NCI-H2107 (cell line): ENCODE results near the gene ADA.
"Not testable (repeated sequence)": the region's sequence is repeated elsewhere in the genome, so short reads cannot be mapped to it uniquely, and the experiment has no call there.

ENCODE experiments used
- DNase-seq: peaks from one replicate; lab custom pipeline; 2025; lab: John Stamatoyannopoulos, UW

ADA gene

GRCh38 chr20:44678990-44679611 lies 27.6 kb upstream of the ADA start:
- no peak for DNase-seq

DNA sequence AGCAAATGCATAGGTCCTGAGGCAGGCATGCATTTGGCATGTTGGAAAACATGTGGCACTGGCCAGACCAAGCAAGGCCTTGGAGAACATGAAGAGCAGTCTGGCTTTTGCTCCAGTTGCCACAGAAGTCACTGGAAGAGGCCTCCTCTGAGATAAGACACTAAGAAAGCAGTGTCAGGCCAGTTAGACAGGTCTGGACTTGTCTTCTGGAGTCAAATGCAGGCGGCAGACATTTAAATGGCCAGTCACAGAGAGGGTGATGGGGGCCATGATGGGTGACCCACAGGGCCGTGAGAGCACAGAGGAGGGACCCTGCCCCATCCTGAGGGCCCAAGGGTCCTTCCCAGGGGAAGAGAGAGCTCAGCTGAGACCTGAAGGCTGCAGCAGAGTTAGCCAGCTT lies 26.7 kb upstream of the ADA start:
- no peak for DNase-seq

GRCh38 chr20:44672318-44672902 lies 20.9 kb upstream of the ADA start:
- DNase-seq = not testable (repeated sequence)

GRCh38 chr20:44671541-44671940 lies 20.0 kb upstream of the ADA start:
- not testable (repeated sequence) for DNase-seq

DNA sequence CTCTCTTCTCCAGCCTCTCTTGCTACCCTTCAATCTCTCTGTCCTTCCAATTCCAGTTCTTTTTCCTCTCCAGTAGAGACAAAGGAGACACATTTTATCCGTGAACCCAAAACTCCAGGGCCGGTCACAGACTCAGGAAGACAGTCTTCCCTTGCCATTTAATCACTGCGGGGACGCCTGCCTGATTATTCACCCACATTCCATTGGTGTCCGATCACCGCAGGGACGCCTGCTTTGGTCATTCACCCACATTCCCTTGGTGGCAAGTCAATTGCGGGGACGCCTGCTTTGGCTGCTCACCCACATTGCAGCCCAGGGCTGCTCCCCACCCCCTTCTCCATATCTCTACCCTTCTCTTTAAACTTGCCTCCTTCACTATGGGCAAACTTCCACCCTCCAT lies 19.4 kb upstream of the ADA start:
- DNase-seq = not testable (repeated sequence)

- DNase-seq = no peak
Observed at GRCh38 chr20:44666066-44666465, 14.6 kb upstream of the ADA start.

- DNase-seq = no peak
Observed at GRCh38 chr20:44664131-44664530, 12.6 kb upstream of the ADA start.

- no peak for DNase-seq
Observed at GRCh38 chr20:44662261-44662660, 10.8 kb upstream of the ADA start.

GRCh38 chr20:44660581-44660980 lies 9.1 kb upstream of the ADA start:
- DNase-seq = no peak

- no peak for DNase-seq
Observed at GRCh38 chr20:44659931-44660330, 8.4 kb upstream of the ADA start.

GRCh38 chr20:44658810-44659209 lies 7.3 kb upstream of the ADA start:
- no peak for DNase-seq

- no peak for DNase-seq
Observed at GRCh38 chr20:44657875-44658274, 6.4 kb upstream of the ADA start.

DNA sequence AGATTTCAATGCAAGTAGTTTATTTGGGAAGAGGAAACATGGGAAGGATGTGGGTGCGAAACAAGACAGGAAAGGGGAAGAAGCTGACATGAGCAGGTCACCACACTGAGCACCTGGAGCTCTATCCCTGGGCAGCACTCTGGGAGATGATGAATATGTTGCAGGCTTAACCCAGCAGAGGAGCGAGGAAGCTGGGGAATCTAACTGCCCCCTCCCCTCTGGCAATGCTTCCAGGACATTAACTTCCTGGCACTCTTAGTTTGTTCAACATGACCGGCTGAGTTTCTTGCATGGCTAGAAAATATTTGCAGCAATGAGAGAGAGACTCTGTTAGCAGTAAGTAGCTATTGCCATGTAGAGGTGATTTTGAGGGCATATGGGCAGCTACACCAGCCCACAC lies 4.9 kb upstream of the ADA start:
- DNase-seq = no peak

- DNase-seq = not testable (repeated sequence)
Observed at GRCh38 chr20:44654210-44654609, 2.7 kb upstream of the ADA start.

GRCh38 chr20:44653546-44653945 lies 2.0 kb upstream of the ADA start:
- DNase-seq = no peak

- no peak for DNase-seq
Observed at GRCh38 chr20:44651434-44651683, 140 bp downstream of the ADA start.

GRCh38 chr20:44650771-44651433 lies 597 bp downstream of the ADA start:
- DNase-seq = no peak

- DNase-seq = no peak
Observed at GRCh38 chr20:44649976-44650375, 1.5 kb downstream of the ADA start.

- DNase-seq = no peak
Observed at GRCh38 chr20:44649126-44649525, 2.4 kb downstream of the ADA start.

DNA sequence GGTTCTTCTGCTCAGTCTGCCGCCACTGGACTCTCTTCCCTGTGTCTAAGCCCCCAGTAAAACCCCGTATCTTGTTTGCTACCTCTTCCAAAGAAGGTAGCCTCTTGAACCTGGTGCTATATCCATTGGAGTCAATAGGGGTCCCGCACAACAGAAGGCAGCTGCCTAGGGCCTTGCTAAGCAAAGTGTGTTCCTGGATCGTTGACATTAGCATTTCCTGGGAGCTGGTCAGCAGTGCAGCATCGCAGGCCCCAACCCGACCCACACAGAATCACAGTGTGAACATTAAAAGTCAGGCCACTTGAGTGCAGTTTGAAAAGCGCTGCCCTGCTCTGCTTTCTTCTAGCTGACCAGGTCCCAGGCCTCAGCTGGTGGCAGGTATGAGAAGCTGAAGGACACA lies 2.9 kb downstream of the ADA start:
- no peak for DNase-seq

GRCh38 chr20:44648068-44648467 lies 3.4 kb downstream of the ADA start:
- no peak for DNase-seq

GRCh38 chr20:44646641-44647274 lies 4.7 kb downstream of the ADA start:
- DNase-seq = no peak

DNA sequence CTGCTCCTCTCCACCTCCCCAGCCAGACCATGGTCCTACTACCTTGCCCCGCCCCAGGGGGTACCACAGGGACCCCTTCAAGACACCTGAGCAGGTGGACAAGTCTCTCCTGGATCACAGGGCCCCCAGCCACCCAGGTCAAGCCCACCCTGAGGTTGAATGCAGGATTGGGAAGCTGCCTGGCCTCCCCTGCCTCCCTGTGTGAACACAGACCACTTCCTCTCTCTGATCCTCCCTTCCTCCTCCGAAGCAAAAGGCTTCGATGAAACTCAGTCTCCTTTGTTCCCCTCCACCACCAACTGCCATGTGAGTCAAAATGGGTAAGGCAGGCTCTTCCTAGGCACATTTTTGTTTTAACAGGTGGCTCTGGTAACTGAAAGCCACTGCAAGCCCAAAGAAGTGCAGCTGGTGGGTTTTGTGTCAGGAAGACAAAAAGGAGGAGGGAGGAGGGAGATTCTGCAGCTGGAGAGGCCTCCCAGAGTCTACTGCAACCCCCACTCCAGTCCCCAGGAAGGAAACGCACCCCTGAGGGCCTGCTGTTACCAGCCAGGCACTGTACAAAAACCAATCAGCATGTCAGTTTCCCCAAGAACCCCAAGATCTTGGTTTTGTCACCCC lies 5.4 kb downstream of the ADA start:
- peak; percentile 8 for DNase-seq
